Measurements from ENCODE around the gene CEP20.
A peak's percentile ranks its signal among the peaks of the same experiment; 100 is the strongest.
"Not testable (repeated sequence)": the region's sequence is repeated elsewhere in the genome, so short reads cannot be mapped to it uniquely, and the experiment has no call there.

The CEP20 gene

GRCh38 chr16:15857724-15858560 lies 30.5 kb downstream of the CEP20 start:
- Histone ChIP-seq H3K4me3 (peak overlapping the region; percentile 19 to 65 (median 53); a peak in 15 of 20 replicates), H3K9me3 (replicated peaks in 1 of 11) (no peaks in the 10 kb centered on the region), H3K4me1 (peaks cover 23 to 37% (median 33%) of the 10 kb centered on the region in 10 experiments), H4K20me1 (peaks cover 0 to 13% (median 9%) of the 10 kb centered on the region in 11 experiments; a peak in 8 of 22 replicates), H3K9ac (peak overlapping the region in 1 of 11 experiments; percentile 35; a peak in 1 of 22 replicates), H3K27ac (no peak overlapping the region), H3K27me3 (peaks cover 46 to 66% (median 59%) of the 10 kb centered on the region in 11 experiments), H3K36me3 (no peaks in the 10 kb centered on the region), H3K4me2 (peak overlapping the region; percentile 83 to 99 (median 92))
- TF ChIP-seq Cebpa-rat (IDR thresholded peaks at IDR 0.05), result no peak

DNA sequence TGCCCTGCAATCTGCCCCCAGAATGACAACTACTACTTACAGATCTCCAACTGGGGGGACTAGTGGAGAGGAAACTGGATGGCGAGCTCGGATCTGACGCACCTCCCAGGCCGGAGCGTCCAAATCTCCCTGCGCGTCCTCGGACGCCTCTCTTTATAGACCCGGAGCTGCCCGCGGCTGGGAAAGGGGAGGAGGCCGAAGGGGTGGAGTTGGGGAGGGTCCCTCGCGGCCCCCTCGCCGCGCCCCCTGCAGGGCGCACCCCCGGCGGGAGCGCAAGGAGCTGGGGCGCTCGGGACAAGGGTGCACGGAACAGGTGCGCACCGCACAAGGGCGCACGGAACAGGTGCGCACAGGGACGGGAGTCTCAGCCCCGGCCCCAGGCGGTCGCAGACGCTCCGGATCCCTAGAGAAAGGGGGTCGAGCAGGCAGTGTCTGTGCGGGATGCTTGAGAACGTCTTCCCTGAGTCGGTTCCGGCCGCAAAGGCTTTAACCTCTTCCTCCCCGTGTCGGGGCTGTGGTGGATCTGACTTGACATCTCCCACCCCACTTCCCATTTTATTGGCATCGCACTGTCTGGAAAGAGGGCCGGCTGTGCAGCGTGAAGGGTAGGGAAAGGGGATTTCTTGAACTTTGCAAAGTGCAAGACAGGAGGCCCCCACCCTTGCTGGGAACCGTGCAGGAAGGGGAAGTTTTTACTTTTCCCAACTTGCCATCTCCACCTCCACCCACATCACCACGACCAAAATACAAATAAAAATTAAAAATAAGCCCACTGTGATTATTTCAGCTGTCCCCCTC lies 31.3 kb downstream of the CEP20 start, which contains the start of gene MYH11:
Gene MYH11, minus strand, starts transcription at position 128 of the 798 bp plus-strand sequence. CDS start 18,776 bp downstream, outside the sequence.
- no peak for TF ChIP-seq Cebpa-rat (IDR thresholded peaks at IDR 0.05)
- peak within 1 kb of the TSS; percentile 44 to 65 (median 55) for H3K4me3 ChIP-seq
- peaks cover 46 to 66% (median 59%) of the 10 kb centered on the region in 11 experiments for H3K27me3 ChIP-seq
- no peaks in the 10 kb centered on the region for H3K9me3 ChIP-seq (replicated peaks in 1 of 11)
- peak within 1 kb of the TSS in 3 of 11 experiments; percentile 9 to 48 (median 25); a peak in 2 of 22 replicates for H3K9ac ChIP-seq
- H3K36me3 ChIP-seq, result no peaks in the 10 kb centered on the region
- peaks cover 23 to 37% (median 33%) of the 10 kb centered on the region in 10 experiments for H3K4me1 ChIP-seq
- no peak within 1 kb of the TSS for H3K27ac ChIP-seq
- H4K20me1 ChIP-seq, result peaks cover 0 to 13% (median 9%) of the 10 kb centered on the region in 11 experiments; a peak in 8 of 22 replicates
- H3K4me2 ChIP-seq, result peak within 1 kb of the TSS; percentile 83 to 99 (median 92)

DNA sequence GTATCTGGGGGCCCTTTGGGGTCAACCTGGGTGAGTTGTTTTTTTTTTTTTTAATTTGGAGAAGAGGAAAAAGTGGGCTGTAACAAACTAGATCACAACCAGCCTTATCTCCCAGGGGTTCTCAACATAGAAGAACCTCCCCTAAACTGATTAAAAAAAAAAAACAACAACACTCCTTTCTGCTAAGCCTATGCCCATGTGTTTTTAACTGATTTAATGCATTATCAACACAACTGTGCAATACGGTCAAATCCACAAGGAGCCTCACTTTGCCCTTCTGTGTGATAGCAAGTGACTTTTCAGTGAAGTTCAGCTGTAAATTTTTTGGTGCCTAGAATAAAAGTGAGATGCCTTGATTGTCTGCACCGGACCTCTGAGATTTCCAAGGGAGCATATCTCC lies 32.2 kb downstream of the CEP20 start:
- Histone ChIP-seq H4K20me1 (peaks cover 0 to 13% (median 9%) of the 10 kb centered on the region in 11 experiments; a peak in 8 of 22 replicates), H3K4me3 (peak overlapping the region in 3 of 10 experiments; percentile 52 to 59 (median 56); a peak in 4 of 20 replicates), H3K9ac (no peak overlapping the region), H3K27me3 (peaks cover 46 to 66% (median 59%) of the 10 kb centered on the region in 11 experiments), H3K9me3 (replicated peaks in 1 of 11) (no peaks in the 10 kb centered on the region), H3K4me1 (peaks cover 23 to 37% (median 33%) of the 10 kb centered on the region in 10 experiments), H3K36me3 (no peaks in the 10 kb centered on the region), H3K27ac (no peak overlapping the region), H3K4me2 (peak overlapping the region; percentile 31 to 99 (median 90); a peak in 18 of 22 replicates)
- no peak for TF ChIP-seq Cebpa-rat (IDR thresholded peaks at IDR 0.05)

DNA sequence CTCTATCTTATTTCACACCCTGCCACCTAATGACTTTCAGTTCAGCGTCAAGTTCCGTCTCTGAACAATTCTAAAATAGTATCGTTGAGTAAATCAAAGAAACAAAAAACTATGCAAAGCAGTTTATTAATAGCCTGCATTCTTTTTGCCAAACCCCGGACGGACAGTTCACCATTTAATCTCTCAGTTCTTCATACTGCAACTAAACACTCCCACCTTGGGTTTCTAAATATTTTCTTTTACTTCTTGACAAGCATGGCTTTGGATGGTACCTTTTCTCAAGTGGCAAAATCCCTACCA lies 32.7 kb downstream of the CEP20 start:
- H3K4me1 ChIP-seq, result peaks cover 23 to 37% (median 33%) of the 10 kb centered on the region in 10 experiments
- H3K4me3 ChIP-seq, result peak overlapping the region in 1 of 10 experiments; percentile 56; a peak in 2 of 20 replicates
- H3K9ac ChIP-seq, result no peak overlapping the region
- H3K27ac ChIP-seq, result no peak overlapping the region
- H3K36me3 ChIP-seq, result no peaks in the 10 kb centered on the region
- no peak for TF ChIP-seq Cebpa-rat (IDR thresholded peaks at IDR 0.05)
- H4K20me1 ChIP-seq, result peaks cover 0 to 13% (median 9%) of the 10 kb centered on the region in 11 experiments; a peak in 8 of 22 replicates
- H3K27me3 ChIP-seq, result peaks cover 46 to 66% (median 57%) of the 10 kb centered on the region in 11 experiments
- no peaks in the 10 kb centered on the region for H3K9me3 ChIP-seq (replicated peaks in 1 of 11)
- peak overlapping the region; percentile 26 to 99 (median 83); a peak in 19 of 22 replicates for H3K4me2 ChIP-seq

DNA sequence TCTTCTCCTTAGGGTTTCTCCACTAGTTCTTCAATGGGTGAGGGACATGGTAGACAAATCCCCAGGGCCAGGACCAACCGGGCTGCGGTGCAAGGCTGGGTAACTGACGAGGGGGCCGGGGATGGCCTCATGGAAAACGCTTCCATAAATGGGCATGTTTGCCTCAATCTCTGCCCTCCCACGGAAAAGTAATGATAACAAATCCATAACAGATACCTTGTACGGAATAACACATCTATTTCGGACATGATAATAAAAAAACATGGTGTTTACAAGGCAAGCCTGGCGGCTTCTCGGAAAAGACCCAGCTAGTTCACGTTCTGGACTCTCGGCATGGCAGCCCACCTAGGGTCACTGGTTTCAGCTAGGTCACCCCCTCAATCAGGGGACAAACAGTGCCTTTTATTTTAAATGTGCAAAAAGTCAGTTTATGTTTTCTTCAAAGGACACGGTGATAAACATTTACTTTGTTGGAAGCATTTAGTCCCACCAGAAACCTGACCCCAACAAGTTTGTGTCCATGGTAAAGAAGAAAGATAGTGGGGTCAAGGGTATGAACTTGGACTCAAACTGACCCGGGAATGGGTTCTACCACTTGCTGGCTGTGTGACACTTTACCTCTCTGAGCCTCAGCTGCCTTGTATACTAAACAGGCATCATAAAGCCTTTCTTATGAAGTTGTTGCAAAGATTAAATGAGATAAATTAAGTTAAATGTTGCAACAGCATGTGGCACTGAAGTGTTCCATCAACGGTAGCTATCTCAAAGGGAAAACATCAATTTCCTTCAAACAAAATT lies 33.3 kb downstream of the CEP20 start:
- peak overlapping the region; percentile 26 to 99 (median 83); a peak in 15 of 22 replicates for H3K4me2 ChIP-seq
- peaks cover 0 to 13% (median 9%) of the 10 kb centered on the region in 11 experiments; a peak in 8 of 22 replicates for H4K20me1 ChIP-seq
- no peaks in the 10 kb centered on the region for H3K36me3 ChIP-seq
- no peak overlapping the region for H3K4me3 ChIP-seq
- H3K4me1 ChIP-seq, result peaks cover 23 to 37% (median 33%) of the 10 kb centered on the region in 10 experiments
- no peaks in the 10 kb centered on the region for H3K9me3 ChIP-seq (replicated peaks in 1 of 11)
- H3K9ac ChIP-seq, result no peak overlapping the region
- H3K27me3 ChIP-seq, result peaks cover 46 to 60% (median 56%) of the 10 kb centered on the region in 11 experiments
- H3K27ac ChIP-seq, result no peak overlapping the region
- TF ChIP-seq Cebpa-rat (IDR thresholded peaks at IDR 0.05), result no peak

GRCh38 chr16:15854061-15854460 lies 34.3 kb downstream of the CEP20 start:
- H3K4me1 ChIP-seq, result peaks cover 23 to 37% (median 33%) of the 10 kb centered on the region in 10 experiments
- H3K4me2 ChIP-seq, result no peak overlapping the region
- no peaks in the 10 kb centered on the region for H3K36me3 ChIP-seq
- H3K9ac ChIP-seq, result no peak overlapping the region
- peaks cover 42 to 51% (median 48%) of the 10 kb centered on the region in 11 experiments for H3K27me3 ChIP-seq
- no peak overlapping the region for H3K27ac ChIP-seq
- H3K9me3 ChIP-seq (replicated peaks in 1 of 11), result no peaks in the 10 kb centered on the region
- no peak for TF ChIP-seq Cebpa-rat (IDR thresholded peaks at IDR 0.05)
- H4K20me1 ChIP-seq, result peaks cover 0 to 13% (median 9%) of the 10 kb centered on the region in 11 experiments; a peak in 8 of 22 replicates
- H3K4me3 ChIP-seq, result no peak overlapping the region

DNA sequence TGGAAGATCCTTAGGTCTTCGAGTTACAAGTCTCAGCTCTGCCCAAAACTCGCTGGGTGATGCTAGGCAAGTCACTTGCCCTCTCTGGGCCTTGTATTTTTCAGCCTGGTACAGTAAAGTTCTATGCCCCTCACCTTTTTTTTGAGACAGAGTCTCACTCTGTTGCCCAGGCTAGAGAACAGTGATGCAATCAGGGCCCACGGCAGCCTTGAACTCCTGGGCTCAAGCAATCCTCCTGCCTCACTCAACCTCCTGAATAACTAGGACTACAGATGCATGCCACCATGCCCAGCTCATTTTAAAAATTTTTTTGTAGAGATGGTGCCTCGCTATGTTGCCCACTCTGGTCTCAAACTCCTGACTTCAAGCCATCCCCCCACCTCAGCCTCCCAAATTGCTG lies 35.4 kb downstream of the CEP20 start:
- no peak overlapping the region for H3K27ac ChIP-seq
- H3K9me3 ChIP-seq (replicated peaks in 1 of 11), result no peaks in the 10 kb centered on the region
- no peak overlapping the region for H3K9ac ChIP-seq
- H3K4me3 ChIP-seq, result no peak overlapping the region
- H3K36me3 ChIP-seq, result no peaks in the 10 kb centered on the region
- peaks cover 0 to 13% (median 9%) of the 10 kb centered on the region in 11 experiments; a peak in 8 of 22 replicates for H4K20me1 ChIP-seq
- TF ChIP-seq Cebpa-rat (IDR thresholded peaks at IDR 0.05), result no peak
- H3K27me3 ChIP-seq, result peaks cover 33 to 41% (median 38%) of the 10 kb centered on the region in 11 experiments
- H3K4me2 ChIP-seq, result no peak overlapping the region
- H3K4me1 ChIP-seq, result peaks cover 20 to 36% (median 30%) of the 10 kb centered on the region in 10 experiments

DNA sequence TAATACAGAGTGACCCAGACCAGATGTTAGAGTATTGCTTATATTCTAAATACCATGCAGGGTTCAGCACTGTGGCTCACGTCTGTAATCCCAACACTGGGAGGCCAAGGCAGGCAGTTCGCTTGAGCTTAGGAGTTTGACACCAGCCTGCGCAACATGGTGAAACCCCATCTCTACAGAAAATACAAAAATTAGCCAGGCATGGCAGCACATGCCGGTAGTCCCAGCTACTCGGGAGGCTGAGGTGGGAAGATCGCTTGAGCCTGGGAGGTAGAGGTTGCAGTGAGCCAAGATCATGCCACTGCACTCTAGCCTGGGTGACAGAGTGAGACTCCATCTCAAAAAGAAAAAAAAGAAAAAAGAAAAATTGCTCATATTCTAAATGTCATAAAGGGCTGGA lies 37.8 kb downstream of the CEP20 start:
- H3K9ac ChIP-seq; H3K4me3 ChIP-seq; H3K9me3 ChIP-seq (replicated peaks in 1 of 11); H3K36me3 ChIP-seq; H3K4me2 ChIP-seq; H4K20me1 ChIP-seq; H3K27ac ChIP-seq: not testable (repeated sequence)
- peaks cover 0 to 11% (median 6%) of the 10 kb centered on the region in 10 experiments; a peak in 16 of 20 replicates for H3K4me1 ChIP-seq
- H3K27me3 ChIP-seq, result peaks cover 8 to 16% (median 13%) of the 10 kb centered on the region in 11 experiments
